Hippocampal formation (tissue), 2 donors: ENCODE data around the gene TTC7B.

ENCODE experiments used
- DNase-seq, 2 donors: peaks; one replicate each; lab custom pipeline; 2025; lab: John Stamatoyannopoulos, UW

The TTC7B gene

GRCh38 chr14:90576581-90576980 is 239.6 kb downstream of the TTC7B start:
- no peak for DNase-seq

DNA sequence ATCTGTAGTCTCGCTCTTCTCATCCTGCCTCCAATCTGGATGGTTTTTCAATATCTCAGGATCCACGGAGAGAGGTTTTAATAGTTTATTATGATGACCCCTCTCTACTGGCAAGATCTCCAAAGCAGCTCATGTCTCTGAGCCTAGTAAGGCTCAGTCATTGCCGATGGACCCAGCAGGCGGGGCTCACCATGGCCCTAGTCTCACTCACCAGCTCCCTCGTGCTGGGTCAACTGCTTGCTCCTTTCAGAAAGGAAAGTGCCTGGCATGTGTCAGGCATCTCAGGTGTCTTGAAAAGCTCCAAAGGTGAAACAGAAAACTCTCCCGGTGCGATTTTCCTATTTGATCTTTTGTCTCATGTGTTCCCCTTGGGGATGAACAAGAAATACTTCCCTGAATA is 240.4 kb downstream of the TTC7B start:
- DNase-seq, result no peak

DNA sequence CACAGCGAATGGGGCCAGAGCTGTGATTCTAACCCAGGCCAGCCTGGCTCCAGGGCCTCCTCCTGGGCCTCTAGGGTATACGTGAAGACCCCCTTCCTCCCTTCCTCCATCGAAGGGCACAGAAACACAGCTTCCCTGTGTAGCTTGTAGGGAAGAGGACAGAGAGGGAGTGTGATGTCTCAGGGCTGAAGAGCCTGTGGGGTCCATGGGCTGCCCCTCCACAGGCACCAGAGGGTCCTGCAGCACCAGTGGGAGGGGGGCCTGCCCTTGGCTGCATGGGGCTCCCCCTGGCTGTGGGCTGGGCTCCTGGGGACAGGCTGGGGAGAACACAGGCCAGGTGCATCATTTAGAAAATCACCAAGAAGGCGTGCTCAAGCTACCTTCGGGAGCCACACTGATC is 240.9 kb downstream of the TTC7B start:
- no peak for DNase-seq

DNA sequence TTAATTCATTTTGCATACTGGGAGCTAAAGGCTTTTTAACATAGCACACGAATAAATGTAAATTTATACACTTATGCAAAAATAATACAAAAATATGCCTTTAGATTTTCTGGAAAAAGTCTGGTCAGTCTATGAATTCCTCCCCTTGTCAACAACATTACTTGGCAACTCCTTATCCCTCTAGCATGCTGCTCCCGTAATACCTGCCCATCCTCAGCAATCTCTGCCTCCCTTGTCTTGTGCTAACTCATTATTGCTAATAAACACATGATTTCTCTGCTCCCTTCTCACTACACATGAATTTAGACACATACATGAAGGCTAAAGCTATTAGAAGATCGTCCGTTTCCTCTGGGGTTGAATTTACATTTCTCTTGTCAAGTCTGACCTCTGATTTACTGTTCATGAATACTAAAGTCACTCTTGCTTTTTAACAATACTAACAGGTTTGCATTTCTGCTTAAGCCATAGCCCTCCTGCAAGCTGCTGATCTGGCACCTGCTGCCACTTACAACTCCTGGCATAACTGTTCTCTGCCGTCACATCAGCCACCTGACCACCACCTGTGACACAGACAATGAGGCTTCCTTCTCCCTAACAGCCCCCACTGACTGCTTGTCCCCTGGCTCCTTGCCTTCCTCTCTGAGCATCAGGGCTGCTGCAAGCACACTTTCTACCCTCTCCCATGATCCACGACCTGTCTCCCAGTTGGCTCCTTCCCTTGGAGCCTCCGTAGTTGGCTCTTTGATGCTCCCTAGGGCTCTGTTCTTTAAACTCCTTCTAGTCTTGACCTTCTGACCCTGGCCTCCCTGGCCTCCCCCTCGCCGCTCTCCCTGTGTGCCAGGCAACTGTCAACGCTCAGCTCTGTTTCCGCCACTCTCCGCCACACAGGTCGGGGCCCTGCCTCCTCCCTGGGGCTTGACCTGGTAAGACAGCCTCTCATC is 241.8 kb downstream of the TTC7B start:
- DNase-seq, result no peak

DNA sequence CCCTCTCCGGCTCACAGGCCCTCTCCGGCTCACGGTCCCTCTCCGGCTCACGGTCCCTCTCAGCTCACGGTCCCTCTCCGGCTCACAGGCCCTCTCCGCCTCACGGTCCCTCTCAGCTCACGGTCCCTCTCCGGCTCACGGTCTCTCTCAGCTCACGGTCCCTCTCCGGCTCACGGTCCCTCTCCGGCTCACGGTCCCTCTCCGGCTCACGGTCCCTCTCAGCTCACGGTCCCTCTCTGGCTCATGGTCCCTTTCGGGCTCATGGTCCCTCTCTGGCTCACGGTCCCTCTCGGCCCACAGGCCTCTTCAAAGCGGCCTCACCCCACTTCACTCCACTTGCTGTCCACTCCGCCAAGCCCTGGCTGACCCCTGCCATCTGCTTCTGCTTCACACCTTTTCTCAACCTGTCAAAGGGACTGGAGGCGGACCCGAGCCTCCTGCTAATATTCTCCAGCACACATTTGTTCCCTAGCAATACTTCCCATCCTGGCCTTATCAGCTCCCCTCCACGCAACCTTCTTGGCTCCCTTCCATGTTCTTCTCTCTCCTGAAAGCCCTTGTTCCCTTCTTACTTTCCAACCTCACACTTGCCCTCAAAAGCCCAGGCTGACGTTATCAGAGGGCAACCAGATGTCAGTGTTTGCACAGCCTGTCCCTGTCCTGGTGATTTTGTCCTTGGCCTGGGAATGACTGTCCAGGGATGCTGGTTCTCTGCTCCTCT is 242.7 kb downstream of the TTC7B start:
- DNase-seq, result no peak

GRCh38 chr14:90572441-90573150 is 243.6 kb downstream of the TTC7B start:
- no peak for DNase-seq

GRCh38 chr14:90571149-90571947 is 244.9 kb downstream of the TTC7B start:
- no peak for DNase-seq

GRCh38 chr14:90570461-90570860 is 245.8 kb downstream of the TTC7B start:
- DNase-seq, result no peak

- no peak for DNase-seq
These were observed 246.4 kb downstream of the TTC7B start for GRCh38 chr14:90569606-90570387.

- no peak for DNase-seq
These were observed 247.0 kb downstream of the TTC7B start for GRCh38 chr14:90569201-90569600.

GRCh38 chr14:90568405-90568804 is 247.8 kb downstream of the TTC7B start:
- DNase-seq, result peak; percentile 24 to 52

DNA sequence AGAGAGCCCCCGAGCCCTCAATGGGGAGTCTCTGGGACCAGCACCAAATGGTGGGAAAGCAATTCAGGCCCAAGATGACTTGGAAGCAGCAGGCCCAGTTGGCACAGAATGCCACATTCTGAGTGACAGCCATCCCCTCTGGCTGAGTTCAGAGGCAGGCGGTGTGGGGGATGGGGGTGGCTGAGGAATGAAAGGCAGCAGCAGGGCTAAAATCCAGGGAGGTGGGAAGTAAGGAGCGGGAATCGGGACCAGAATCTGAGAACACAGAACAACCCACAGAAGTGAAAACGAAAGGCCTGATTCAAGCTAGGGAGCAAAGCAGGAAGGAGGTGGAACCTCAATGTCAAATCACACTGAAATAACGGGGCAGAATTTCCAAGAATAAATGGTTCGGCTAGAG is 248.2 kb downstream of the TTC7B start:
- DNase-seq, result peak; percentile 57 to 66

DNA sequence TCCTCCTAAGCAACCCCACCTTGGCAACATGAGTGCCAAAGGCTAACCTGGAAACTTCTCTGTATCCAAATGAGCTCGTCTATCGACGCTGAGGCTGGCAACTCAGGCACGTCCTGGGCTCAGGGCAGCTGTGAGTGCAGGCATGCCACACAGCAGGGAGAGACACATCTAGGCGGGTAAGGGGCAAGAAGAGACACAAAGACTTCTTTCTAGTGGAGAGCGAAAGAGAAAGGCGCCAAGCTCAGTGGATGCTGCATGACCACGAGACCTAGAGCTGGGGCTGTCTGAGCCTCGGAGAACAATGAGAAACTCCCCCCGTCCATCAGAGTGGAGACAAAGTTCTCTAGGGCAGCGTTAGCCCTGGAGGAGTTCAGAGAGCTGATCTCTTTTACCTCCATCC is 249.0 kb downstream of the TTC7B start:
- DNase-seq, result peak; percentile 79 to 87

- no peak for DNase-seq
These were observed 249.7 kb downstream of the TTC7B start for GRCh38 chr14:90566481-90566880.

- no peak for DNase-seq
These were observed 251.7 kb downstream of the TTC7B start for GRCh38 chr14:90564496-90564895.

DNA sequence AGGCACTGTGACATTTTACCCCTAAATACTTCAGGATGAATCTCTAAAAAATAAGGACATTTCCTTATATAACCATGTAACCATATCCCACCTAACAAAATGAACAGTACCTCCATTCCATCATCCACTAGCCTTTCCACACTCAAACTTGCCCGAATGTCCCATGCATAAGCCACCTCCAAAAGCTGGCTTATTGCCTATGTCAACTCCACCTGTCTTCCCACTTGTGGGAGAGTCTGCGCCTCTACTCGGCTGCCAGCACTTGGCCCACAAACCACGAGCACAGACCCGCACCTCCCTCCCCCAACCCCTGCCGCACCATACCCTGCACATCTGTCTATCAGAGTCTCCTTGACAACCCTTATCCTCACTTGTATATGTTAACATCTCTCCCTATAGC is 253.6 kb downstream of the TTC7B start:
- no peak for DNase-seq

GRCh38 chr14:90561920-90562319 is 254.3 kb downstream of the TTC7B start:
- no peak for DNase-seq

DNA sequence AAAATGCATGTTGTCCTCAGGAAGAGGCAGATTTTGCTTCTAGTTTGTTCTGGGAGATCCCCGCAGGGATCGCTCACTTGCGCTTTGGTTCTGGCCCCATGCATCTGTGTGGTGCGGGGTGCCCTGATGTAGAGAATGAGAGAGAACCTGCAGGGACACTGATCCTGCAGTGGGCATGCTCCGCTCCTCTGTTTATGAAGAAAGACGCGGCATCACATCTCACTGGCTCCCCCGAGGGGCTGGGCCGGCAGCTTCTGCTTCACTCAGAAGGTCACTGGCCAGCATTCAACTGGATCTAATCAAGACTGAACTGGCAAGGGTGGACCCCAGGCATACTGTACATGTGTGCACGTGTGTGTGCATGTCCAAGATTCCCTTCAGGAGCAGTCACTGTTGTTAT is 255.2 kb downstream of the TTC7B start:
- no peak for DNase-seq

DNA sequence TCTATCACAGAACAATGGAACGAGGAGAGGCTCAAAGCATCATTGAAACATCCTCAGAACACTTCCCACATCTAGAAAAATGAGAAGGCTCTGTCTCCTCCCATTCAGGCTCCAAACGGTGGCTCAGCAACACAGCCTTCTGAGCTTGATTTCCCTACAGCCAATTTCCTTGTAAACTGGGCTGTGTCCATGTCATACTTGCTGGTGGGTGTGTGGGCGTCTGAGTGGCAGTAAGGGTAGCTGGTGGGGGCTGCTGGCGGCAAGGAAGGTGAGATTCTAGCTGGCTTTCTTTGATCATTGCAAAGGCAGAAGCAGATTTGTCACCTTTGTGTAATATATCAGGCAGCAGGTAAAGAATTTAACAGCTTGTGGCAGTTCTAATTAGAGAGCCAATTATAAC is 255.7 kb downstream of the TTC7B start:
- DNase-seq, result peak in 1 of 2 donors; percentile 6

- no peak for DNase-seq
These were observed 256.3 kb downstream of the TTC7B start for GRCh38 chr14:90559811-90560492.
